GM19372 (cell line): ENCODE results near the gene GALNTL6.
A peak's percentile ranks its signal among the peaks of the same experiment; 100 is the strongest.

Experiments used
- ATAC-seq: cut with Tn5 transposase; IDR thresholded peaks from one replicate; pipeline ENCODE4 v1.9.1; 2021; ENCODE audit warnings: mild to moderate bottlenecking, low read depth, moderate library complexity; ENCODE audit not compliant: unreplicated experiment

Gene GALNTL6

DNA sequence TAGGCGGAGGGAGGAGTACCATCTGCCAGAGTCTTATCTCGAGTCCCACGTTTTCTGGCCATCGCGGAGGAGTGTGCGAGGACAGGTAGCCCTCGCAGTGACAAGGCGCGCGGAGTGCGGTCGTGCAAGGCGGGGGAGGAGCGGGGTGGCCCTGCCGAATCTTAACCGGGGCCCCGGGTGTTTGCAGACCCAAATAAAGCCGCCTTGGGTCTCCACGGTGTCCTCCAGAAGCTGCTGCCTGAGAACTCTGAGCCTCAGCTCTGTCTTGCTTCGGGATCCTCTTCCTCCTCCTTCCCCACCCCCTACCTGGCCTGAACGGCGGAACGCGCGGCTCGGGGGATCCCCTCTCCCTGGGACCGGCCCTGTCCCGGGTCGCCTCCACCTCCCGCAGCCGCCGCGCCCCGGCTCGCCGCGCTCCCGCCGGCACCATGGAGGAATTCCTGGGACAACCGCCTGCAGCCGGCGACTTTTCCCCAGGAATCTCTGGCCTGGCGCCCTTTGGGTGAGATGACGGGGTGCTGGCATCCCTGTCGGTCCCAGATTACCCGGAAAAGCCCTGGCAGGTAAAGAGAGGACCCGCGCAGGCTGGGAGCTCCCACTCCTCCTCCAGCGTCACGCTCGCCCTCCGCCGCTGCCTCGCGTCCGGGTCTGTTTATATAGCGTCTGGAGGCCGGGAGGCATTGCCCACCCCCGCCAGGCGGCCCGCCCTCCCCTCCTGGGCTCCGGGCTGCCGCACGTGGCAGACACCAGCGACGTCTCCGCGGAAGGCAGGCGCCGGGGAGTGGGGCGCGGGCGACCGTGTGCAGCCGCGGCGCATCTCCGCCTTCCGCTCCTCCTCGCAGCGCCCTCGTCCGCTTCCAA is at the start of gene GALNTL6:
TSS of gene GALNTL6 (plus strand) at position 740 of the 861 bp plus-strand sequence.
- ATAC-seq: peak; percentile 47

DNA sequence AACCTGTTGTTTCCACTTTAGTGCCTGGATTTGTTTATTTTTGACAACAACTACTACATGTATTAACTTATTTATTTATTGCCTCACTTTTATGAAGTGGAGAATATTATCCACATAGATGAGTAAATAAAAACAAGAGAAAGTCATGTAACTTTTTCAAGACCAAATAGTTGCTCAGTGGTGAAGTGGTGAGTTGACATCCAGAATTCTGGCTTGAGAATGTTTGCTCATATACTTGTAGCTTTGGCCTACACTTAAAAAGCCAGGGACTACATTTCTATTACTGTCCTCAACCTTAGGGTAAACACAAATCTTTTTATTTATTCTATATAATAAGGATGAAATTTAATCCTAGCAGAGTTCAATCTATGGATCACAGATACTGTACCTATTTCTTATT is 47.7 kb upstream of the GALNTL6 start:
- ATAC-seq: no peak

DNA sequence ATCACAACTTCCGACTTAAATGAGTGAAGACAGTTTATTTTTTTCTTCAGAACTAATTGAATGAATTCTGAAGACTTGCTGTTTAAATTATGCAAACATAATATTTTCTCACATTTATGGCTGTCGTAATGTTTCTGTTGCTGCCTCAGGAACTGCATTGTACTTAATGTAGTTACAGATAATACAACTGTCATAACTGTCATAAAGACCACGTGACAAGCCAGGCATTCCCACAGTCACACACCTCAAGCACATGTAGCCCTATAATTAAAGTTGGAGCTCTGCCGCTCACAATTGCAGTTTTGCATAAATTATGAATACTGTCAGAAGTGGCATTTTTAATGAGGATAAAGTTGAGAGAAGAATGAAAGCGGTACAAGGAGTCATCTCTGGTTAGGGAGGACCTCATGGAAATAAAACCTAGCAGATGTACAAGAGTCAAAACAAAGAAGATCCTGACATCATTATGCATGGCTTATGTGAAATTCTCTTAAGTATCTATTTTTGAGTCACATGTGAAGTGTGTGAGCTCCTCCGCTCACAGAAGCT is 38.5 kb upstream of the GALNTL6 start:
- no peak for ATAC-seq

DNA sequence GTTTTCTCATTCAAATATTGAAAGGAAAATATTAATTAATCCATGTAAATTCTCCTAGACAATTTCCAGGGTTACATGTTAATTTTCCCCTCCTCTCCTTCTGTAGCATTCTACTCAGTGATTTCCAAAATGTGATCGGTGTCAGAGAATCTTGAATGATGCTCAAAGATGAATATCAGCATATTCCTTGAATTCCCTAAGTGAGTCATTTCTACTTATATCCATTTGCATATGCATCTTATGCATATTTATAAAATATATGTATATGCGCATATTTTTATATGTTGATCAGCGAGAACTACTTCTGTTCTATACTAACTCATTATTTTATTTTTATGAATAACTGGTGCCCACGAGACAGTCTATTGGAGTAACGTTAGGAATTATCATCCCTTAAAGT is 33.9 kb upstream of the GALNTL6 start:
- no peak for ATAC-seq

DNA sequence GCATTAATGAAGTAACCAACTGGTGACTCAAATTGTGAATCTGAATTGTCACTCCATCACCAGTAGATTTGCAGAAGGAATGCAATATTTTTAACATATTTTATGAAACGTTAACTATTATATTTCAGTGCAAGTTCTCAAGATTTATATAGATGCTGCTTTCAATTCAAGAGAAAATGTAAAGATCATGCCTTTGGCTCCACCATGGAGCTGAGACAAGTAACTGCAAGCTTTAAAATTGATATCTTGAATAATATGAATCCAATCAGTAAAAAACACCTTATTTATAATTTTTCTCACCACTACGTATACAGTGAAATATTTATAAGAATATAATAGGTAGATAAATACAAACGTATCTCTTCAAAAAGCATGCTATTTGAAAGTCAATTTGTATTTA is 27.8 kb upstream of the GALNTL6 start:
- ATAC-seq: no peak

DNA sequence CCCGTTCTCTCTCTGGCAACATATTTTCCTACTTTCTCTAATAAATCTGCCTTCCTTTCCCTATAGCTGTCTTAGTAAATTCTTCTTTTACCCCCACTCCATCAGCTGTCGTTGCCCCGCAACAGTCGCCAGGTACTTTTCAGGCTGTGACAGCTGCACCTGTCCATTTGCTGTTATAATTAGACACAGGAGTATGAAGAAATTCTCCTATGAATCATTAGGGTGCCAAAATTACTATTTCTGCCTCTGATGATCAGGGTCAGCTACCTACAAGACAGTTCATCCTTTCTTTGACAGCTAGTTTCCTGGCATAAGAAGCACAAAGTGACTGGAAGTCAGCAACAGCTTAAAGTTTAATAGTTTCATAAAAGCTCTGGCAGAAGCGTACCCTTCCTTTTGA is 19.5 kb upstream of the GALNTL6 start:
- ATAC-seq: no peak

DNA sequence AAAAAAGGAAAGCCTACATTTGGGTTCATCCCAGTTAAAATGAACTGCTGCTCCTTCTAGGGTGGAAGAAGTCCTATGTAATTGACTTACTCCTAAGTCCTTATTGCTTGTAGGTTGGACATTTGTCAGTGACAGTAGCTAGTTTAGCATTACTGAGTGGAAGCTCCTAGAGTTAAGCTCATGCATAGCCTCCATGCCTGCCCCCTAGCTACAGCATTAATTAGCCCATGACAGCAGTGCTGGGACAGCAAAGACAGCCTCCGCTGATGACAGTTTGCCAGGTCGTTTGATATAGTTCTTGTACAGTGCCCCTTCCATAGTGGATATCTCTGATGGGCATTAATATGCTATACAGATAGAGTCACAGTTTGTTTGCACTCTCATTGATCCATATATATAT is 18.7 kb upstream of the GALNTL6 start:
- ATAC-seq: no peak

DNA sequence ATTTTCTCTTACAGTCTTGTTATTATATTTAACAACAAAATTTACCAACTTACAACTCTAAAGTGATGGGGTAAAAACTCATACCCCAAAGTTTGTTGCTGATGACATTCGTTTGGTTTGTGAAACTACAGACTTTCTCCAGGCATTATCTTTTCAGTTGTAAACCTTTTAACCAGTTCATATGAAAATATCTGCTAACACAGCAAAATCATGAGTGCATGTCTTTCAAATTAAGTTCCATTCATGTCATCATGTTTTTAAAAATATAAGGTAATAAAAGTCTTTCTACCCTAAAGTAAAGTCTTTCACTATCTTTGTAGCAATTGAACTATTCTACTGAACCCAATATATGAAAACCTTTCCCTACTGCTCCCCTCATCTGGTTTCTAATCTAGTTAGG is 3.4 kb upstream of the GALNTL6 start:
- ATAC-seq: no peak

DNA sequence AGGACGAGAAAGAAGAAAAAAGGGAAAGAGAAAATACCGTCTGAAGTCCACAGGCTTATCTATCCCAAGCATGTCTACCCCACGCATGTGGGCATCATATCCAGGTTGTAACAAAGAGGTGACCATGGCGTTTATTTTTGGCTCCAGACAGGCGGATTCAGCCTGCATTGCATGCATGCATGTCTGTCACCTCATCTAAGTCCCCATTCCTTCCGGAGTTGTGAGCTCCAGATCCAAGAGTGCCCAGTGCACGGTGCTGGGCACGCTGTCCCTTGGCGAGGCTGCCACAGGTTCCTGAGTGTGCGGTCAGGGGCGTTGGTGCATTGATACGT is 905 bp upstream of the GALNTL6 start:
- ATAC-seq: no peak

DNA sequence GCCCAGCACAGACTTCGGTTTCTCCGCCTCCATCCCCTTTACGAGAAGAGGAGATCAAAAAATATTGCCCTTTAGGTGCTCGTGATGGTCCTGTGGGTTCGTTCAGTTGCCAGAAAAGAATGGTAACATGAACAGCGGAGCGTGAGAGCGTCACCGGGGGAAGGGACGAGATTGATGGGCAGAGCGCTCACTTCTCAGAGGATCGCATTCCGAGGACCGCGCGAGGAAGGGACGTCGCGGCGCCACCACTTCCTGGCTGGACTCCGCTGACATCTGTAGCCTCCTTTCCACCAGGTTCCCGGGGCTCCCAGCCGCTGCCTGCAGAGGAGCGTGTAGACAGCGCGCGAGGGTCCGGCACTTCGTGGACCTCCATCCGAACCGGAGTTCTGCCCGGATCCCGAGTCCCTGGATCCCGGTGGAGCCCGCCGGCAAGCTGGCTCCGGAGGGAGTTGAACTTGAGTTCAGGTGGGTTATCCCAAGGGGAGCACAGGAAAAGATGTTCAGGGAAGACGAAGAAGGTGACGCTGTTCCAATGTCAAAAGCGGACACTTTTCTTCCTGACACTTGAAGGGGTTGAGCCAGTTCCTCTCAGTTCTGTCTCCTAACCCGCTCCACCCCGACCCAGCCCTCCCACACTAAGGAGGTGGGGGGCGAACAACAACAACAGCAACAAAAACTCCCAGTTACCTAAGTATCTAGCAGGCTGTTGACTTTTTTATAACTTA is 484 bp downstream of the GALNTL6 start:
- peak; percentile 15 for ATAC-seq

DNA sequence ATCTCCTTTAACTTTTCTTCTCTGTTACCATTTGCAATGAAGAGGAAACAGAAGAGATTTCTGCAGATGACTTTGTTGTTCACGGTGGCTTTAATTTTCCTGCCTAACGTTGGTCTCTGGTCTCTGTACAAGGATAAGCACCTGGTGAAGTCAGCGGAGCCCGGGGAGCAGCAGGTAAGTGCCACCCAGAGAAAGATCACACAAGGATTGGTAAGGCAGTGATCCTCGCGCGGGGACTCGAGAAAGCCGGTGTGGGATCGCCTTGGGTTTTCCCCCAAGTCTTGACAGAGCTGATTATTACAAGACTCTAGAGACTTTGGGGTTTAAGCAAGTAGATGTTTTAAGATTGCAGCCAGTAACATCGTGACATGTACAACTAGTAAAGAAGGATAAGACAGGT is 1.3 kb downstream of the GALNTL6 start:
- no peak for ATAC-seq

DNA sequence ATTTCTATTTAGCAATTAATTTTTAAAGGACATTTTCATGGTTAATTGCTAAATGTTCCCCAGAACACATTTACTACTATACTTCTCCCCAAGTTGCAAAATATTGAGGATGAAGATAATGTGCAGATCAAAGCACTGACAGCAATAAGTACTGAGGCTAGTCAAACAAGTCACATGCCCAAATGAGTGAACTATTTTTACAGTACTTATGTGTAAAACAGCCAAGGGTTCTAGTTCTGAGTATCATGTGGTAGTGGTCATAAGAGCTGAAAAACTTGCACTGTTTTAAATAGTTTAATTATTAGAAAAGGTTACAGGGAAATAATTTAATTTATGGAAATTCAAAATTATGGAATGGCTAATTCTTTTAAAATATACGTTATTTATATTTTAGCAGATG is 3.8 kb downstream of the GALNTL6 start:
- no peak for ATAC-seq

DNA sequence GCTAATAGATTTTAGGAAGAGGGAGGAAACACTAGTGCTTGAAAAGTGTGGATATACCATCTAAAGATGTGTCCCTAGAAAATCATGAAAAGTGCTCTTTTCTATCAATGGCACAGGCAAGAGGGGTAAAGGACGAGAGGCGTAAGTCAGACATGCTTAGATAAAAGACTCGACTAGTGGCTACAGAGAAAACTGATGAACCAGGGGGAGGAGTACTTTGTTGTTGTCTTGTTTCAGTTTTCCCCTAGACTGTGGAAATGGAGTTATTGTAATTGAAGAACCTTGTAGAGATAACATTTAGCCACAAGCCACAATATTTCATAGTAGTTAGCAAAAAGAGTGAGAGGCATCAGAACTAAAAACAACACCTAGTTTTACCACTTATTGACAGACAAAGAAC is 21.4 kb downstream of the GALNTL6 start:
- ATAC-seq: no peak

DNA sequence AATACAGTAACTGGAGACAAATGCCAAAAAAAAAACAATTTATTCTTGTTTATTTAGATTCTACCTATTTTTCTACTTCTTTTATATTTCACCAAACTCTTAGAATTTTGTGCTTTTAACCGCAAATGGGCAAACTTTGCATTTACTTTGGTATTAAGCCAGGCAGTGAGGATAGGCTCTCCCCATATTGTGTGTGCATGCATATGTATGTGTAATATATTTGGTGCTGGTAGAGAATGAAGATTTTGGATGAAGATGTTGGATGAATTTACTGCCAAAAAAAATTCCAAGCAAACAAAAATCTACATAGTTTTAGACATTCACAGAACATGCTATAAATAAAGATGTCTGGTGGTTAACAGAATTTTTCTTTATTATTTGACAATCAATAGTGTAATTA is 30.3 kb downstream of the GALNTL6 start:
- no peak for ATAC-seq

DNA sequence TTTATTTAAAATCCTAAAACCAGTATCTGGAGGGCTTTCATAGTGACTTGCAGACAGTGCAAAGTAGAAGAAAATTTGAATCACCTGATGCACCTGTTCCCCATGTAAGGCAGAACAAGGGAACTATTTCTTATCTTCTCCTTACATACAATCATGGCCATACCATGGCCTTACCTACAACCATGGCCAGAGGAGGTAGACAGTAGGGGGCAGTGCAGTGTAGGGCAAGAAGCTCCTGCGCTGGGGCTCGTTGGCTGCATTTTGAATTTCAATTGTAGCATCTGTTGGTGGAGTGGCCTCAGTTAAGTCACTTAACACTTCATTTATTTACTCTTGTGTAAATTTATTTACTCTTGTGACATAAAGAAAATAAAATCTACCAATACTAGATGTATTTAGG is 33.0 kb downstream of the GALNTL6 start:
- peak; percentile 75 for ATAC-seq

DNA sequence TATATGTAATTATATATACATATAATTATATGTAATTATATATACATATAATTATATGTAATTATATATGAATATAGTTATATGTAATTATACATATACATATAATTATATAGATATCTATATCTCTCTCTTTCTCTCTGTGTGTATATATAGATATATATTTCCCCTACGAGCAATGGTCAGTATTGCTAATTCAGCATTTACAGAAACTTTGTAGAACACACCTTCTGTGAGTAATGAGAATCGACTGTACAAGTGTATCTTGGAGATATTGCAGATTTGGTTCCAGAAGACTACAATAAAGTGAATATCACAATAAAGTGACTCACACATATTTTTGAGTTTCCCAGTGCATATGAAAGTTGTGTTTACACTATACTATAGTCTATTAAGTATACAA is 33.7 kb downstream of the GALNTL6 start:
- no peak for ATAC-seq

DNA sequence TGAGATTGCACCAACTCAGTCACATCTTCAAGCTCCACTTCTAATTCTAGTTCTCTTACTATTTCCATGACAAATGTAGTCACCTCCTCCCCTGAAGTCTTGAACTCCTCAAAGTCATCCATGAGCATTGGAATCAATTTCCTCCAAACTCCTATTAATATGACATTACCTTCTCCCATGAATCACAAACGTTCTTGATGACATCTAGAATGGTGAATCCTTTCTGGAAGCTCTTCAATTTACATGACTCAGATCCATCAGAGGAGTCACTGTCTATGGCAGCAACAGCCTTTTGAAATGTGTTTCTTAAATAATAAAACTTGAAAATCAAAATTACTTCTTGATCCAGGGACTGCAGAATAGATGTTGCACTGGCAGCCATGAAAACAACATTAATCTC is 34.5 kb downstream of the GALNTL6 start:
- ATAC-seq: no peak

DNA sequence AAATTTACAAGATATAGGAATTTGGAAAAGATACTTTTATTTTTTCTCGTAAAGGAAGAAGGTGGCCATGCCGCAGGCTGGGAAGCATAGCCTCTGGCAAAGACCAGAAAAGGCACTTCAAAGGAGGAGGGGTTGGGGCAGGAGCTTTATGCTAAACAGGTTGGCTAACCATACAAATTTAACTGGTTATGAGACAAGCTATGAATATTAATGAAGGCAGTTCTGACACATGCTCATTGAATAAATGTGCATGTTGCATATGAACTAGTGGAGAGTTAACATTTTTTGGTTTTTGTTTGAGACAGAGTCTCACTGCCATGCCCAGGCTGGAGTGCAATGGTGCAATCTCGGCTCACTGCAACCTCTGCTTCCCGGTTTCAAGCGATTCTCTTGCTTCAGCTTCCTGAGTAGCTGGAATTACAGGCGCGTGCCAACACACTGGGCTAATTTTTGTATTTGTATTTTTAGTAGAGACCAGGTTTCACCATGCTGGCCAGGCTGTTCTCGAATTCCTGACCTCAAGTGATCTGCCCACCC is 36.5 kb downstream of the GALNTL6 start:
- ATAC-seq: no peak

DNA sequence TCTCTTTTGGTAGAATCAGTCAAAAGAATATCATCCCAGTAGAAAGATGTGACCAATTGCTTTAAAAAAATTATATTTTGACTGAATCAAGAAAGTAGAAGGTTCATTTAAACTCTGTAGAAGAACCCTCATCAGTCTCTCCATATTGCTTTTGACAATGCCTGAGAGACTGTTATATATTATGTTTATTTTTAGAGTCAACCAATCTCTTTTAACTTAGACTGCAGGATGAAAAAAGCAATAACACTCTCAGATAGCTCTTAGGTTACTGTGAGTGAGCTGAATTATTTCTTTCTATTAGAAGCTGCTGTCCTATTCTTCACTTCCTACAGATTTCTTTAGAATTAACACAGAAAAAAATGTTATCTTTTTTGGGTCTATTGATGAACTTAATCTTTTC is 38.1 kb downstream of the GALNTL6 start:
- ATAC-seq: no peak

DNA sequence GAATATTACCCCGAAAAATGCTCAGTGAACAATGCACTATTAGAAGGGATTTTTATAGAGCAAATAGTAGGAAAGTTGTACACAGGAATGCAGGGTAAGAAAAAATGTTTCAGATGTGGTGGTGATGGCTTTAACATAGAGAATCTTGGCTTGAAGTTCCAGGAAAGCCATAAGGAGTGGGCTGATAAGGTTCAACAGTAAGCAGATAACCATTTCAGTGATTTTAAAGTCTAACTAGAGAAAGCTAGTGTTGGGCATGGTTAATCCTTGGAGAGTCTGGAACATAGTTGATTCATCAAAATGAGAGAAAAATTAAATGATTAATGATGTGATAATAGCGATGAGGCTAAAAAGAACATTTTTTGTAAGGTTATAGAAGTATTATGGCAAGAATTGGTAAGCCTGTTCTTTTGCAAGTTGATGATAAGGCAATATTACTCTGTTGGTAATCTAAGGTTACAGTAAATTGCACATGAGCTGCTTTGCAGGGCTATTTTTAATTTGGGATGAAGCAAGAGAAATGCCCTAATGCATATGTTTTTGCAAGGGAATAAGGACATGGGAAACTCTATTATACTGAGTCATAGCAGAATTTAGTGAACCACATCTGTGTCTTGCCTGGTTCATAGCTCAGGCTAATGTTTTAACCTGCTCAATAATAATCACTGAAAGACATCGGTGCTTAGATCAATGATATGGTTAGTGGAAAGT is 44.3 kb downstream of the GALNTL6 start:
- no peak for ATAC-seq

DNA sequence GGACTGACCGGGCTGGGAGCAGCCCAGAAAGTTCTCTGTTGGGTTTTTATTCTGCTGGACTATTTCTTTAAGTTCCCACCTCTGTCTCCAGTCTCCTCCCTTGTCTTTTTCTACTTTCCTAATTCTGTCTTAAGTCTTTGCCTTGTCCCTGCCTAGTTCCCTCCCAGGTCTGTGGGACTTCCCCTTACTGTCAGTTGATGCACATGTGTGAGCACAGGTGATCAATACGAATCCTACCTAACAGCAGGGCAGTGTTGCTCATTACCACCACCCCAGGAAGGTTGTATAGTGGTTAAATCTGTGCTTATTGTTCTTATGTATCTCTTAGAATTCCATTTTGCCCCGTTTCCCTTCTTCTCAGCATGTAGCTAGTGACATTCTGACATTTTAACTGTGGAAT is 62.1 kb downstream of the GALNTL6 start:
- ATAC-seq: no peak
